ENCODE data around the gene FGF5.

DNA sequence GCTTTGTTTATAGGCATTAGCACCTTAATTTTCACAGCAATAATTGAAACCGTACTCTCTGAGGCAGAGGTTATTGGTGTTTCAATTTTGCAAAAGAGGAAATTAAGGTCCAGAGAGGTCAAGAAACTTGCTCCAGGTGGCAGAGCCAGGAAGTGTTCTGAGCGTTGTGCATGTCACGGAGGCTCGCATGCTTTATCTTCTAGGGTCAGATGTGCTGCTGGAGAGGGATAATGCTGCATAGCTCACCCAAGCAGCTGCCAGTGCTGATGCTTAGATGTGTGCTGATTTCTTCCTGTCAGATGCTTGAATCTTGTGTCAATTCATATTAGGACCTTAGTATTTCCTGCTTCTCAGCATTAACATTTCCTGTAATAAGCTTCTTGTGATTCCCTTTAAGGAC lies 13.0 kb upstream of the FGF5 start:
- TF ChIP-seq EP300 (IDR thresholded peaks at IDR 0.05; ENCODE audit: borderline replicate concordance) = no peak
- no peak for TF ChIP-seq EGR1 (IDR thresholded peaks at IDR 0.05)
- TF ChIP-seq NFIC (IDR thresholded peaks at IDR 0.05) = no peak
- no peak for TF ChIP-seq RAD21 (IDR thresholded peaks at IDR 0.05; ENCODE audit: low read depth)

Data from Ishikawa (cell line).